Esophagus muscularis mucosa (tissue), 4 donors: Measurements from ENCODE around the gene SPIRE1. TPM values are rescaled to one million over a fixed set of nuclear protein-coding genes. Genes with fewer than 3 reads are reported as not detected.

Experiments used
- DNase-seq: peaks from one replicate; pipeline ENCODE4 v3.0.0-alpha.2; 2017; ENCODE audit errors: extremely low spot score
- H3K27ac ChIP-seq, 4 donors: fragments of 200-600 bp; sonication (generic); replicated peaks in 1 of 4; 1 replicate in 3 of 4; 2 replicates in 1 of 4; pipeline ENCODE4 v1.5.1; 2016 to 2019; ENCODE audit warnings: mild to moderate bottlenecking in 1 of 4
- H3K27me3 ChIP-seq, 4 donors: fragments of 200-600 bp; sonication (generic); one replicate each; pipeline versions ENCODE4 v1.5.1 to v1.6.0; 2016 to 2019
- H3K36me3 ChIP-seq, 4 donors: fragments of 200-600 bp; sonication (generic); one replicate each; pipeline ENCODE4 v1.5.1; 2016 to 2019
- H3K4me1 ChIP-seq, 4 donors: fragments of 200-600 bp; sonication (generic); one replicate each; pipeline ENCODE4 v1.5.1; 2016 to 2019
- H3K4me3 ChIP-seq, 4 donors: fragments of 200-600 bp; sonication (generic); 1 replicate in 2 of 4; 2 replicates in 2 of 4; pipeline ENCODE4 v1.5.1; 2016 to 2019; ENCODE audit warnings: mild to moderate bottlenecking in 4 of 4, moderate library complexity in 1 of 4
- H3K9me3 ChIP-seq, 4 donors: fragments of 200-600 bp; sonication (generic); 1 replicate in 3 of 4; 2 replicates in 1 of 4; pipeline ENCODE4 v1.5.1; 2016 to 2019
- CTCF ChIP-seq, 3 experiments: fragments of 200-600 bp in 2 of 3; fragments of 450-650 bp in 1 of 3; sonication (generic) in 2 of 3; IDR thresholded peaks; one replicate each; pipeline ENCODE4 v1.5.1; 2017 to 2019; ENCODE audit warnings: antibody characterized with exemption in 3 of 3, mild to moderate bottlenecking in 2 of 3, moderate library complexity in 1 of 3
- EP300 ChIP-seq: sonication (generic); formaldehyde crosslinking; IDR thresholded peaks from one replicate; pipeline ENCODE4 v1.6.1; 2017; ENCODE audit warnings: antibody characterized with exemption
- POLR2A ChIP-seq: fragments of 450-650 bp; IDR thresholded peaks from one replicate; pipeline ENCODE4 v1.6.1; 2017; ENCODE audit warnings: antibody characterized with exemption, moderate library complexity, mild to moderate bottlenecking, low read depth
- POLR2AphosphoS5 ChIP-seq, 2 donors: sonication (generic); formaldehyde crosslinking; IDR thresholded peaks; one replicate each; pipeline ENCODE4 v1.6.1; 2017; ENCODE audit warnings: antibody characterized with exemption in 2 of 2
- WGBS: methylation state at CpG from one replicate; pipeline ENCODE4 v1.1.5; 2018; 5-methylcytosine and 5-hydroxymethylcytosine counted together
- intact Hi-C: fragments of 100-400 bp; cut with DNase I; formaldehyde crosslinking; loops from one replicate; pipeline ENCODE4 v1.15.1; 2023
- total RNA-seq, 4 donors: library from RNA; depleted of rRNA; stranded (reverse); fragments of >200 nt; gene quantifications; one replicate each; pipeline versions ENCODE4 v1.1.0 to v1.2.1, GENCODE V29; 2016

Gene SPIRE1
- total RNA-seq, 4 donors from 2014 or later = 33.2 to 48.3 (median 40.2) TPM

GRCh38 chr18:12585218-12585617 lies 72.7 kb downstream of the SPIRE1 start:
- 100% methylated on average over 1 of the region's 1 CpG for WGBS
- no peak for TF ChIP-seq POLR2AphosphoS5 (IDR thresholded peaks at IDR 0.05)
- no peak for TF ChIP-seq POLR2A
- no peak for TF ChIP-seq CTCF (IDR thresholded peaks at IDR 0.05)
- TF ChIP-seq EP300 = no peak
- H3K4me3 ChIP-seq = no peak overlapping the region

GRCh38 chr18:12580630-12581342 lies 77.1 kb downstream of the SPIRE1 start:
- DNase-seq = no peak
- Histone ChIP-seq H3K4me1 (no peaks in the 10 kb centered on the region), H3K27ac (no peak overlapping the region), H3K4me3 (no peak overlapping the region), H3K36me3 (no peaks in the 10 kb centered on the region), H3K9me3 (peaks cover 0 to 8% (median 0%) of the 10 kb centered on the region in 4 donors), H3K27me3 (no peaks in the 10 kb centered on the region)
- TF ChIP-seq POLR2A = no peak
- TF ChIP-seq POLR2AphosphoS5 (IDR thresholded peaks at IDR 0.05) = no peak
- TF ChIP-seq CTCF (IDR thresholded peaks at IDR 0.05) = no peak
- TF ChIP-seq EP300 = no peak
- intact Hi-C loops = no loop called here
- 96% methylated on average over 9 of the region's 9 CpGs for WGBS

More at GRCh38 chr18:12585218-12585617, 72.7 kb downstream of the SPIRE1 start:
- no peaks in the 10 kb centered on the region for H3K36me3 ChIP-seq
- no peak for DNase-seq
- H3K9me3 ChIP-seq = no peaks in the 10 kb centered on the region
- H3K27ac ChIP-seq = no peak overlapping the region
- intact Hi-C loops = no loop called here
- peaks cover 6 to 10% (median 8%) of the 10 kb centered on the region in 4 donors for H3K4me1 ChIP-seq
- H3K27me3 ChIP-seq = no peaks in the 10 kb centered on the region

GRCh38 chr18:12579775-12580174 lies 78.1 kb downstream of the SPIRE1 start:
- H3K27ac ChIP-seq = no peak overlapping the region
- H3K4me3 ChIP-seq = no peak overlapping the region
- no peaks in the 10 kb centered on the region for H3K36me3 ChIP-seq
- no peaks in the 10 kb centered on the region for H3K27me3 ChIP-seq
- H3K9me3 ChIP-seq = peaks cover 0 to 8% (median 0%) of the 10 kb centered on the region in 4 donors
- H3K4me1 ChIP-seq = no peaks in the 10 kb centered on the region
- intact Hi-C loops = no loop called here
- WGBS = 92% methylated on average over 2 of the region's 2 CpGs
- TF ChIP-seq CTCF (IDR thresholded peaks at IDR 0.05) (no peak), POLR2AphosphoS5 (IDR thresholded peaks at IDR 0.05) (no peak), EP300 (no peak), POLR2A (no peak)
- no peak for DNase-seq

- Histone ChIP-seq H3K36me3 (no peaks in the 10 kb centered on the region), H3K27me3 (no peaks in the 10 kb centered on the region), H3K27ac (no peak overlapping the region), H3K4me3 (no peak overlapping the region), H3K4me1 (no peaks in the 10 kb centered on the region), H3K9me3 (peaks cover 0 to 8% (median 0%) of the 10 kb centered on the region in 4 donors)
- TF ChIP-seq CTCF (IDR thresholded peaks at IDR 0.05) = no peak
- TF ChIP-seq POLR2AphosphoS5 (IDR thresholded peaks at IDR 0.05) = no peak
- TF ChIP-seq POLR2A = no peak
- no peak for TF ChIP-seq EP300
- no peak for DNase-seq
- 95% methylated on average over 1 of the region's 1 CpG for WGBS
- intact Hi-C loops = no loop called here
Measured at GRCh38 chr18:12577848-12578247, 80.1 kb downstream of the SPIRE1 start.
